Measurements from ENCODE around the gene SLC24A3.

GRCh38 chr20:19601126-19601810 is 388.8 kb downstream of the SLC24A3 start:
- TF ChIP-seq CTCF (IDR thresholded peaks at IDR 0.05), result no peak
- no peak for TF ChIP-seq POLR2A (IDR thresholded peaks at IDR 0.05)
